Glutamatergic neuron (in vitro differentiated cells): ENCODE measurements around the gene SEC24B. TPM values are rescaled to one million over a fixed set of nuclear protein-coding genes. Genes with fewer than 3 reads are reported as not detected.

Experiments used
- DNase-seq: peaks from one replicate; pipeline ENCODE4 v3.0.0; 2022
- H3K27ac Mint-ChIP-seq: one replicate; pipeline ENCODE4 v1.8.0; 2020; ENCODE audit warnings: mild to moderate bottlenecking, mixed read lengths, inconsistent platforms; ENCODE audit not compliant: unreplicated experiment
- H3K27me3 Mint-ChIP-seq: one replicate; pipeline ENCODE4 v1.8.0; 2020; ENCODE audit warnings: mild to moderate bottlenecking, moderate library complexity, mixed read lengths, inconsistent platforms; ENCODE audit not compliant: unreplicated experiment
- H3K36me3 Mint-ChIP-seq: one replicate; pipeline ENCODE4 v1.8.0; 2020; ENCODE audit warnings: mild to moderate bottlenecking, mixed read lengths, inconsistent platforms; ENCODE audit not compliant: unreplicated experiment
- H3K4me1 Mint-ChIP-seq: one replicate; pipeline ENCODE4 v1.8.0; 2020; ENCODE audit warnings: mild to moderate bottlenecking, low read depth, mixed read lengths, inconsistent platforms; ENCODE audit not compliant: unreplicated experiment
- H3K4me3 Mint-ChIP-seq: one replicate; pipeline ENCODE4 v1.8.0; 2020; ENCODE audit warnings: mild to moderate bottlenecking, mixed read lengths, inconsistent platforms; ENCODE audit not compliant: unreplicated experiment
- H3K9me3 Mint-ChIP-seq: one replicate; pipeline ENCODE4 v1.8.0; 2020; ENCODE audit warnings: mild to moderate bottlenecking, moderate library complexity, mixed read lengths, inconsistent platforms; ENCODE audit not compliant: unreplicated experiment
- total RNA-seq: library from RNA; stranded (reverse); fragmentation: NEBNext Ultra II Directional; extraction: Animal tissue kit (Norgen Biotek cat#: 25700); gene quantifications from one replicate; pipeline ENCODE4 v1.2.1, GENCODE V29; 2021; ENCODE audit not compliant: unreplicated experiment
- TF ChIP-seq, protein P1 (sequence below): fragments of 200-600 bp; sonication (generic); IDR thresholded peaks from one replicate; pipeline ENCODE4 v1.5.0; 2021; ENCODE audit not compliant: partially characterized antibody, unreplicated experiment

SEC24B gene
- total RNA-seq, 1 donor from 2014 or later = 27.6 TPM

GRCh38 chr4:109571494-109571893 lies 137.9 kb downstream of the SEC24B start:
- H3K27ac Mint-ChIP-seq = no peak overlapping the region
- peaks cover 11% of the 10 kb centered on the region for H3K4me1 Mint-ChIP-seq
- no peak overlapping the region for H3K4me3 Mint-ChIP-seq
- peaks cover 3% of the 10 kb centered on the region for H3K27me3 Mint-ChIP-seq
- no peaks in the 10 kb centered on the region for H3K36me3 Mint-ChIP-seq
- no peak for DNase-seq
- peaks cover 2% of the 10 kb centered on the region for H3K9me3 Mint-ChIP-seq
- TF ChIP-seq, protein P1, sequence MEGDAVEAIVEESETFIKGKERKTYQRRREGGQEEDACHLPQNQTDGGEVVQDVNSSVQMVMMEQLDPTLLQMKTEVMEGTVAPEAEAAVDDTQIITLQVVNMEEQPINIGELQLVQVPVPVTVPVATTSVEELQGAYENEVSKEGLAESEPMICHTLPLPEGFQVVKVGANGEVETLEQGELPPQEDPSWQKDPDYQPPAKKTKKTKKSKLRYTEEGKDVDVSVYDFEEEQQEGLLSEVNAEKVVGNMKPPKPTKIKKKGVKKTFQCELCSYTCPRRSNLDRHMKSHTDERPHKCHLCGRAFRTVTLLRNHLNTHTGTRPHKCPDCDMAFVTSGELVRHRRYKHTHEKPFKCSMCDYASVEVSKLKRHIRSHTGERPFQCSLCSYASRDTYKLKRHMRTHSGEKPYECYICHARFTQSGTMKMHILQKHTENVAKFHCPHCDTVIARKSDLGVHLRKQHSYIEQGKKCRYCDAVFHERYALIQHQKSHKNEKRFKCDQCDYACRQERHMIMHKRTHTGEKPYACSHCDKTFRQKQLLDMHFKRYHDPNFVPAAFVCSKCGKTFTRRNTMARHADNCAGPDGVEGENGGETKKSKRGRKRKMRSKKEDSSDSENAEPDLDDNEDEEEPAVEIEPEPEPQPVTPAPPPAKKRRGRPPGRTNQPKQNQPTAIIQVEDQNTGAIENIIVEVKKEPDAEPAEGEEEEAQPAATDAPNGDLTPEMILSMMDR = no peak

GRCh38 chr4:109572154-109572553 lies 138.5 kb downstream of the SEC24B start:
- no peak overlapping the region for H3K4me3 Mint-ChIP-seq
- H3K27me3 Mint-ChIP-seq = peaks cover 3% of the 10 kb centered on the region

GRCh38 chr4:109574443-109574850 lies 140.8 kb downstream of the SEC24B start:
- Mint-ChIP-seq H3K9me3 (peaks cover 5% of the 10 kb centered on the region), H3K27ac (no peak overlapping the region), H3K4me1 (peaks cover 13% of the 10 kb centered on the region), H3K4me3 (peak overlapping the region; percentile 31), H3K36me3 (no peaks in the 10 kb centered on the region), H3K27me3 (peaks cover 4% of the 10 kb centered on the region)
- no peak for DNase-seq
- TF ChIP-seq, protein P1 = no peak

More at GRCh38 chr4:109572154-109572553, 138.5 kb downstream of the SEC24B start:
- no peak for DNase-seq
- no peak overlapping the region for H3K27ac Mint-ChIP-seq
- H3K4me1 Mint-ChIP-seq = peaks cover 13% of the 10 kb centered on the region
- TF ChIP-seq, protein P1 = no peak
- H3K9me3 Mint-ChIP-seq = peaks cover 2% of the 10 kb centered on the region
- H3K36me3 Mint-ChIP-seq = no peaks in the 10 kb centered on the region

DNA sequence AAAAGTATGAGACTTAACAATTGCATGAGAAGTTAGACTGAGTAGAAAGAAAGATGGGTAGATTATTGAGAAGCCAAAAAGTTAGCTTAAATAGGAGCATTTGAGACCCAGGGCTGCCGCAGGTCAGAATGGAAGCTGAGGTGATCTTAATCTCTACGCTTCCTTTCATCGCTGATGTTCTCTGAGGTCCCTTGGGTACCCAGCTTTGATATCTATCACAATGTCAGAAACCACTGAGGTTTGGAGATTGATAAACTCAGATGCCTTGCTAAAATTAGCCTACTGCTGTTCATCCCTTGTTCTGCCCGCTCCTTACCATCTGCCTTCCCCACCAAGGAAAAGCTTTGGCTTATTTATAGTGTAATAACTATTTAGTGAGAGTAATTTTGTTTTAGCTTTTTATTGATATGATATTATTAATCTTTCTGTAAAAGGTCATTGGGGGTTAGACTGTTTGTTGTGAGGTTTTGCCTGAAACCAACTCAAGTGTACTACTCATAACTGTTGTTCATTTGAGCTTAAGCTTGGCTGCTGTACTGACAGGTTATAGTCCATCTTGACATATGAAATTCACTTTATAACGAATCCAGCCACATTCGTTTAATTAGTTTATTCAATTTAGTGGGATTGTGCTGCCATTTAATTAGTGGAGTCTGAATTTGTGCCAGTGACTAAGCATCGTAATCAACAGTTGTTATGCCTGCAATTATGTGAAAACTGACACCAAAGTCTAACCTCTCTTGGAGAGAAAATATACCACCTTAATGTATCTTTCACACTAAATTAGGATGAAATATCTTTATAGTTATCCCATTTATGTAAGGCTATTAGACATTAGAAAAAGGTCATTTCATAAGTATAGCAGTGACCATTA lies 141.6 kb downstream of the SEC24B start:
- Mint-ChIP-seq H3K4me3 (peak overlapping the region; percentile 31), H3K27me3 (peaks cover 4% of the 10 kb centered on the region), H3K4me1 (peaks cover 13% of the 10 kb centered on the region), H3K36me3 (no peaks in the 10 kb centered on the region), H3K9me3 (peaks cover 5% of the 10 kb centered on the region), H3K27ac (no peak overlapping the region)
- TF ChIP-seq, protein P1 = no peak
- no peak for DNase-seq

GRCh38 chr4:109576462-109576861 lies 142.8 kb downstream of the SEC24B start:
- TF ChIP-seq, protein P1 = no peak
- H3K4me1 Mint-ChIP-seq = peaks cover 13% of the 10 kb centered on the region
- H3K27me3 Mint-ChIP-seq = peaks cover 4% of the 10 kb centered on the region
- H3K4me3 Mint-ChIP-seq = no peak overlapping the region
- H3K36me3 Mint-ChIP-seq = no peaks in the 10 kb centered on the region
- DNase-seq = no peak
- no peak overlapping the region for H3K27ac Mint-ChIP-seq
- peaks cover 5% of the 10 kb centered on the region for H3K9me3 Mint-ChIP-seq
